ENCODE data around the gene COG2. TPM values are rescaled to one million over a fixed set of nuclear protein-coding genes. Genes with fewer than 3 reads are reported as not detected.

COG2 gene
- total and polyA plus RNA-seq, 2 of the 13 experiments (the other 11 are each of a cell fraction or from before 2014, with no cell fraction given): 16.8 to 36.3 TPM

- peak; percentile 71 for TF ChIP-seq ARID5B (CRISPR knock-in tag; IDR thresholded peaks at IDR 0.05)
- no peak for TF ChIP-seq ZBTB7B (CRISPR knock-in tag; IDR thresholded peaks at IDR 0.05)
- no peak for TF ChIP-seq IKZF4 (CRISPR knock-in tag; IDR thresholded peaks at IDR 0.05; ENCODE audit: borderline replicate concordance, low read depth, not compliant biosample characterization)
- TF ChIP-seq ZNF12 (CRISPR knock-in tag; IDR thresholded peaks at IDR 0.05): no peak
- TF ChIP-seq ZBTB1 (CRISPR knock-in tag; IDR thresholded peaks at IDR 0.05; ENCODE audit: borderline replicate concordance): no peak
- no peak for TF ChIP-seq PLRG1 (conservative IDR thresholded peaks at IDR 0.05)
- TF ChIP-seq CREB3 (CRISPR knock-in tag; IDR thresholded peaks at IDR 0.05): no peak
- no peak for TF ChIP-seq THYN1 (CRISPR knock-in tag; IDR thresholded peaks at IDR 0.05; ENCODE audit: borderline replicate concordance, low read depth)
- no peak for TF ChIP-seq IRF1 (CRISPR knock-in tag; IDR thresholded peaks at IDR 0.05; ENCODE audit: low read depth)
- no peak for TF ChIP-seq CREB1 (IDR thresholded peaks at IDR 0.05)
- peak; percentile 52; the same call in 1 of the 2 replicates for TF ChIP-seq CREB1 (CRISPR knock-in tag; IDR thresholded peaks at IDR 0.05)
- TF ChIP-seq ZFP91 (CRISPR knock-in tag; IDR thresholded peaks at IDR 0.05; ENCODE audit: borderline replicate concordance): no peak
- no peak for TF ChIP-seq ZNF34 (CRISPR knock-in tag; IDR thresholded peaks at IDR 0.05; ENCODE audit: borderline replicate concordance)
- TF ChIP-seq YY1 (IDR thresholded peaks at IDR 0.05; ENCODE audit: insufficient read depth, insufficient replicate concordance, low read depth, low read length): no peak
- no peak for TF ChIP-seq PAX8 (CRISPR knock-in tag; IDR thresholded peaks at IDR 0.05; ENCODE audit: borderline replicate concordance)
- TF ChIP-seq U2AF1 (optimal IDR thresholded peaks at IDR 0.05; ENCODE audit: low read depth, low read length): no peak
- no peak for TF ChIP-seq MED13 (CRISPR knock-in tag; IDR thresholded peaks at IDR 0.05)
- no peak for TF ChIP-seq GATA4 (IDR thresholded peaks at IDR 0.05; ENCODE audit: borderline replicate concordance, low read depth)
- TF ChIP-seq ZNF280D (CRISPR knock-in tag; IDR thresholded peaks at IDR 0.05): no peak
- no peak for TF ChIP-seq ZSCAN9 (CRISPR knock-in tag; IDR thresholded peaks at IDR 0.05; ENCODE audit: borderline replicate concordance)
- no peak for TF ChIP-seq ZKSCAN1 (IDR thresholded peaks at IDR 0.05; ENCODE audit: low read length)
Observed at GRCh38 chr1:230730977-230731376, 88.7 kb downstream of the COG2 start (continued).
